HFF-Myc (cell line): ENCODE measurements around the gene PCDHGA5.
"Not testable (repeated sequence)": the region's sequence is repeated elsewhere in the genome, so short reads cannot be mapped to it uniquely, and the experiment has no call there.

Source experiments
- DNase-seq: peaks from one replicate; pipeline ENCODE4 v3.0.0-alpha.2; 2011; ENCODE audit warnings: low read depth; ENCODE audit errors: extremely low read depth
- H3K4me3 ChIP-seq: replicated peaks from 2 replicates; pipeline ENCODE4 v1.5.1; 2011; ENCODE audit warnings: low read depth, mild to moderate bottlenecking, control low read depth, low read length
- TF ChIP-seq, protein P1 (sequence below): IDR thresholded peaks from 2 replicates; pipeline ENCODE4 v1.5.1; 2012; ENCODE audit warnings: mild to moderate bottlenecking, low read depth, low read length, control low read depth; ENCODE audit errors: missing control alignments

Gene PCDHGA5

DNA sequence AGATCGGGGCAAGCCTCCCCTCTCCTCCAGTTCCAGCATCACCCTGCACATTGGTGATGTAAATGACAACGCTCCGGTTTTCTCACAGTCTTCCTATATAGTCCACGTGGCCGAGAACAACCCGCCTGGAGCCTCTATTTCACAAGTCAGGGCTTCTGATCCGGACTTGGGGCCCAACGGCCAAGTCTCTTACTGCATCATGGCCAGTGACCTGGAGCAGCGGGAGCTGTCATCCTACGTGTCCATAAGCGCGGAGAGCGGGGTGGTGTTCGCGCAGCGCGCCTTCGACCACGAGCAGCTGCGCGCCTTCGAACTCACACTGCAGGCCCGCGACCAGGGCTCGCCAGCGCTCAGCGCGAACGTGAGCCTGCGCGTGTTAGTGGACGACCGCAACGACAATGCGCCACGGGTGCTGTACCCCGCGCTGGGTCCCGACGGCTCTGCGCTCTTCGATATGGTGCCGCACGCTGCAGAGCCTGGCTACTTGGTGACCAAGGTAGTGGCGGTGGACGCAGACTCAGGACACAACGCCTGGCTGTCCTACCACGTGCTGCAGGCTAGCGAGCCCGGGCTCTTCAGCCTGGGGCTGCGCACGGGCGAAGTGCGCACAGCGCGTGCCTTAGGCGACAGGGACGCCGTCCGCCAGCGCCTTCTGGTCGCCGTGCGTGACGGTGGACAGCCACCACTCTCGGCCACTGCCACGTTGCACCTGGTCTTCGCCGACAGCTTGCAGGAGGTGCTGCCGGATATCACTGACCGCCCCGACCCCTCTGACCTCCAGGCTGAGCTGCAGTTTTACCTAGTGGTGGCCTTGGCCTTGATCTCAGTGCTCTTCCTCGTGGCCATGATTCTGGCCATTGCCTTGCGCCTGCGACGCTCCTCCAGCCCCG lies 25.4 kb downstream of the PCDHGA5 start:
- TF ChIP-seq, protein P1, sequence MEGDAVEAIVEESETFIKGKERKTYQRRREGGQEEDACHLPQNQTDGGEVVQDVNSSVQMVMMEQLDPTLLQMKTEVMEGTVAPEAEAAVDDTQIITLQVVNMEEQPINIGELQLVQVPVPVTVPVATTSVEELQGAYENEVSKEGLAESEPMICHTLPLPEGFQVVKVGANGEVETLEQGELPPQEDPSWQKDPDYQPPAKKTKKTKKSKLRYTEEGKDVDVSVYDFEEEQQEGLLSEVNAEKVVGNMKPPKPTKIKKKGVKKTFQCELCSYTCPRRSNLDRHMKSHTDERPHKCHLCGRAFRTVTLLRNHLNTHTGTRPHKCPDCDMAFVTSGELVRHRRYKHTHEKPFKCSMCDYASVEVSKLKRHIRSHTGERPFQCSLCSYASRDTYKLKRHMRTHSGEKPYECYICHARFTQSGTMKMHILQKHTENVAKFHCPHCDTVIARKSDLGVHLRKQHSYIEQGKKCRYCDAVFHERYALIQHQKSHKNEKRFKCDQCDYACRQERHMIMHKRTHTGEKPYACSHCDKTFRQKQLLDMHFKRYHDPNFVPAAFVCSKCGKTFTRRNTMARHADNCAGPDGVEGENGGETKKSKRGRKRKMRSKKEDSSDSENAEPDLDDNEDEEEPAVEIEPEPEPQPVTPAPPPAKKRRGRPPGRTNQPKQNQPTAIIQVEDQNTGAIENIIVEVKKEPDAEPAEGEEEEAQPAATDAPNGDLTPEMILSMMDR: no peak
- no peak overlapping the region for H3K4me3 ChIP-seq
- DNase-seq: no peak

GRCh38 chr5:141392429-141393198 lies 28.7 kb downstream of the PCDHGA5 start, which contains the start of gene PCDHGA8:
TSS of gene PCDHGA8 (plus strand) at chr5:141392633. CDS start at chr5:141392814, 181 bp downstream.
- DNase-seq: no peak
- TF ChIP-seq, protein P1: peak; percentile 19

GRCh38 chr5:141393267-141393666 lies 29.3 kb downstream of the PCDHGA5 start:
- no peak for DNase-seq
- H3K4me3 ChIP-seq: no peak overlapping the region
- TF ChIP-seq, protein P1: no peak

More at GRCh38 chr5:141392429-141393198, 28.7 kb downstream of the PCDHGA5 start, which contains the start of gene PCDHGA8:
- no peak within 1 kb of the TSS for H3K4me3 ChIP-seq

DNA sequence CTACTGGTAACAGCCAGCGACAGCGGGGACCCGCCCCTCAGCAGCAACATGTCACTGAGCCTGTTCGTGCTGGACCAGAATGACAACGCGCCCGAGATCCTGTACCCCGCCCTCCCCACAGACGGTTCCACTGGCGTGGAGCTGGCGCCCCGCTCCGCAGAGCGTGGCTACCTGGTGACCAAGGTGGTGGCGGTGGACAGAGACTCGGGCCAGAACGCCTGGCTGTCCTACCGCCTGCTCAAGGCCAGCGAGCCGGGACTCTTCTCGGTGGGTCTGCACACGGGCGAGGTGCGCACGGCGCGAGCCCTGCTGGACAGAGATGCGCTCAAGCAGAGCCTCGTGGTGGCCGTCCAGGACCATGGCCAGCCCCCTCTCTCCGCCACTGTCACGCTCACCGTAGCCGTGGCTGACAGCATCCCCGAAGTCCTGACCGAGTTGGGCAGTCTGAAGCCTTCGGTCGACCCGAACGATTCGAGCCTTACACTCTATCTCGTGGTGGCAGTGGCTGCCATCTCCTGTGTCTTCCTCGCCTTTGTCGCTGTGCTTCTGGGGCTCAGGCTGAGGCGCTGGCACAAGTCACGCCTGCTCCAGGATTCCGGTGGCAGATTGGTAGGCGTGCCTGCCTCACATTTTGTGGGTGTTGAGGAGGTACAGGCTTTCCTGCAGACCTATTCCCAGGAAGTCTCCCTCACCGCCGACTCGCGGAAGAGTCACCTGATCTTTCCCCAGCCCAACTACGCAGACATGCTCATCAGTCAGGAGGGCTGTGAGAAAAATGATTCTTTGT lies 30.6 kb downstream of the PCDHGA5 start:
- H3K4me3 ChIP-seq, DNase-seq: not testable (repeated sequence)

DNA sequence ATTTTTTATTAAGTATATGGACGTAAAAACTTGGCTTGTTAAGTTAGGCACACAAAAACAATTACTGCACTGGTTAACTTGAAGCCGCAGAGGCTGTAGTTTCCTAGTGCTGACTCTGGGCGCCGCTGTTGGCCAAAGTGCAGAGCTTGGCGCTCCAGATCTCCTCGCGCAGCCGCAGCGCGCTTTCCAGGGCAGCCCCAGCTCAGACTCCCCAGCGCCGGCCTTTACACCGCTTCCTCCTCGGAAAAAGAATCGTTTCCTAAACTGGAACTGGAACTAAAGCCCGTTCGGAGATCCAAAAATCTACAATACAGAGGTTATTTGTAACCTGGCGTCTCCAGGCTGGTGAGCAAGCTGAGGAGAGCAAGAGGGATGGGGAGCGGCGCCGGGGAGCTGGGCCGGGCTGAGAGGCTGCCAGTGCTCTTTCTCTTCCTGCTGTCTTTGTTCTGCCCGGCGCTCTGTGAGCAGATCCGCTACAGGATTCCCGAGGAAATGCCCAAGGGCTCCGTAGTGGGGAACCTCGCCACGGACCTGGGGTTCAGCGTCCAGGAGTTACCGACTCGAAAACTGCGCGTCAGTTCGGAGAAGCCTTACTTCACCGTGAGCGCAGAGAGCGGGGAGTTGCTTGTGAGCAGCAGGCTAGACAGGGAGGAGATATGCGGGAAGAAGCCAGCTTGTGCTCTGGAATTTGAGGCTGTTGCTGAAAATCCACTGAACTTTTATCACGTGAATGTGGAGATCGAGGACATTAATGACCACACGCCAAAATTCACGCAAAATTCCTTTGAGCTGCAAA lies 34.0 kb downstream of the PCDHGA5 start, which contains the start of gene PCDHGB5:
Gene PCDHGB5, plus strand, starts transcription at position 192 of the 796 bp plus-strand sequence. Its CDS starts 181 bp downstream, at position 373.
- not testable (repeated sequence) for DNase-seq
- H3K4me3 ChIP-seq: peak within 1 kb of the TSS; percentile 31
- TF ChIP-seq, protein P1: peak; percentile 66

DNA sequence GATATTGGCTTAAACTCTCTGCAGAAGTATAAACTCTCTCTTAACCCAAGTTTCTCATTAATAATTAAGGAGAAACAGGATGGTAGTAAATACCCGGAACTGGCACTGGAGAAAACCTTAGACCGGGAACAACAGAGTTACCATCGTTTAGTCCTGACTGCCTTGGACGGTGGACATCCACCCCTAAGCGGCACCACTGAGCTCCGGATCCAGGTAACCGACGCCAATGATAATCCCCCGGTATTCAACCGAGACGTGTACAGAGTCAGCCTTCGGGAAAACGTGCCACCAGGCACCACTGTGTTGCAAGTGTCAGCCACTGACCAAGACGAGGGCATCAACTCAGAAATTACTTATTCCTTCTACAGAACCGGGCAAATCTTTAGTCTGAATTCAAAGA lies 34.6 kb downstream of the PCDHGA5 start:
- TF ChIP-seq, protein P1: no peak
- H3K4me3 ChIP-seq: no peak overlapping the region
- no peak for DNase-seq
